Peyer's patch (tissue), 4 donors: ENCODE results near the gene UBE2E3. TPM values are rescaled to one million over a fixed set of nuclear protein-coding genes. Genes with fewer than 3 reads are reported as not detected.

Experiments used
- DNase-seq, 3 donors: peaks; one replicate each; pipeline ENCODE4 v3.0.0-alpha.2; 2017 to 2019
- H3K27ac ChIP-seq, 4 donors: fragments of 200-600 bp; sonication (generic); one replicate each; pipeline ENCODE4 v1.5.1; 2016 to 2019
- H3K27me3 ChIP-seq, 2 donors: fragments of 200-600 bp; sonication (generic); one replicate each; pipeline ENCODE4 v1.5.1; 2019
- H3K36me3 ChIP-seq, 3 donors: fragments of 200-600 bp; sonication (generic); one replicate each; pipeline ENCODE4 v1.5.1; 2016 to 2019
- H3K4me1 ChIP-seq, 4 donors: fragments of 200-600 bp; sonication (generic); one replicate each; pipeline ENCODE4 v1.5.1; 2016 to 2019
- H3K4me3 ChIP-seq, 4 donors: fragments of 200-600 bp; sonication (generic); 1 replicate in 3 of 4; 2 replicates in 1 of 4; pipeline ENCODE4 v1.5.1; 2016 to 2019; ENCODE audit warnings: mild to moderate bottlenecking in 1 of 4
- H3K9me3 ChIP-seq, 4 donors: fragments of 200-600 bp; sonication (generic); one replicate each; pipeline ENCODE4 v1.5.1; 2016 to 2019; ENCODE audit warnings: mild to moderate bottlenecking in 1 of 4
- POLR2A ChIP-seq, 2 donors: fragments of 450-650 bp; IDR thresholded peaks; one replicate each; pipeline ENCODE4 v1.5.1; 2017; ENCODE audit warnings: antibody characterized with exemption in 2 of 2, mild to moderate bottlenecking in 2 of 2, moderate library complexity in 2 of 2
- total RNA-seq, 4 donors: library from RNA; depleted of rRNA; stranded (reverse); fragments of >200 nt; gene quantifications; one replicate each; pipeline ENCODE4 v1.1.0, GENCODE V29; 2016
- TF ChIP-seq, protein P1 (sequence below), 6 experiments: fragments of 450-650 bp in 4 of 6; fragments of 200-600 bp in 2 of 6; sonication (generic) in 1 of 6; IDR thresholded peaks; one replicate each; pipeline ENCODE4 v1.5.1; 2017 to 2019; ENCODE audit warnings: antibody characterized with exemption in 6 of 6, mild to moderate bottlenecking in 3 of 6, moderate library complexity in 1 of 6

The UBE2E3 gene
- total RNA-seq, 4 donors from 2014 or later: 52.3 to 96.6 (median 72.8) TPM

GRCh38 chr2:181112916-181113315, 132.5 kb downstream of the UBE2E3 start:
- Histone ChIP-seq H3K36me3 (no peaks in the 10 kb centered on the region), H3K27ac (no peak overlapping the region)

More at GRCh38 chr2:181112916-181113315, 132.5 kb downstream of the UBE2E3 start:
- Histone ChIP-seq H3K27me3 (no peaks in the 10 kb centered on the region), H3K9me3 (no peaks in the 10 kb centered on the region), H3K4me3 (no peak overlapping the region), H3K4me1 (no peaks in the 10 kb centered on the region)
- no peak for DNase-seq
- TF ChIP-seq POLR2A (IDR thresholded peaks at IDR 0.05): no peak
- TF ChIP-seq, protein P1, sequence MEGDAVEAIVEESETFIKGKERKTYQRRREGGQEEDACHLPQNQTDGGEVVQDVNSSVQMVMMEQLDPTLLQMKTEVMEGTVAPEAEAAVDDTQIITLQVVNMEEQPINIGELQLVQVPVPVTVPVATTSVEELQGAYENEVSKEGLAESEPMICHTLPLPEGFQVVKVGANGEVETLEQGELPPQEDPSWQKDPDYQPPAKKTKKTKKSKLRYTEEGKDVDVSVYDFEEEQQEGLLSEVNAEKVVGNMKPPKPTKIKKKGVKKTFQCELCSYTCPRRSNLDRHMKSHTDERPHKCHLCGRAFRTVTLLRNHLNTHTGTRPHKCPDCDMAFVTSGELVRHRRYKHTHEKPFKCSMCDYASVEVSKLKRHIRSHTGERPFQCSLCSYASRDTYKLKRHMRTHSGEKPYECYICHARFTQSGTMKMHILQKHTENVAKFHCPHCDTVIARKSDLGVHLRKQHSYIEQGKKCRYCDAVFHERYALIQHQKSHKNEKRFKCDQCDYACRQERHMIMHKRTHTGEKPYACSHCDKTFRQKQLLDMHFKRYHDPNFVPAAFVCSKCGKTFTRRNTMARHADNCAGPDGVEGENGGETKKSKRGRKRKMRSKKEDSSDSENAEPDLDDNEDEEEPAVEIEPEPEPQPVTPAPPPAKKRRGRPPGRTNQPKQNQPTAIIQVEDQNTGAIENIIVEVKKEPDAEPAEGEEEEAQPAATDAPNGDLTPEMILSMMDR (IDR thresholded peaks at IDR 0.05): no peak
